NCI-H1436 treated with DMSO at 0.1 percent for 48 hours (cell line): Measurements from ENCODE around the gene DPH2.

Experiments
- DNase-seq: peaks from one replicate; lab custom pipeline; 2025; lab: John Stamatoyannopoulos, UW

Gene DPH2

GRCh38 chr1:44000122-44000665, 30.4 kb downstream of the DPH2 start:
- DNase-seq, result no peak

GRCh38 chr1:44002165-44002564, 32.4 kb downstream of the DPH2 start:
- no peak for DNase-seq

- DNase-seq, result no peak
Measured at GRCh38 chr1:44002606-44003157, 32.9 kb downstream of the DPH2 start.

GRCh38 chr1:44008259-44008658, 38.4 kb downstream of the DPH2 start:
- DNase-seq, result no peak

- no peak for DNase-seq
Measured at GRCh38 chr1:44010935-44011471, 41.2 kb downstream of the DPH2 start.

- DNase-seq, result no peak
Measured at GRCh38 chr1:44012404-44012803, 42.6 kb downstream of the DPH2 start.

GRCh38 chr1:44012941-44013609, 43.3 kb downstream of the DPH2 start:
- DNase-seq, result no peak

- no peak for DNase-seq
Measured at GRCh38 chr1:44013949-44014348, 44.1 kb downstream of the DPH2 start.

- DNase-seq, result no peak
Measured at GRCh38 chr1:44014365-44015104, 44.7 kb downstream of the DPH2 start.

GRCh38 chr1:44015206-44015605, 45.4 kb downstream of the DPH2 start:
- DNase-seq, result no peak

GRCh38 chr1:44016041-44016889, 46.5 kb downstream of the DPH2 start:
- no peak for DNase-seq

GRCh38 chr1:44016890-44017400, 47.1 kb downstream of the DPH2 start:
- no peak for DNase-seq

- no peak for DNase-seq
Measured at GRCh38 chr1:44019466-44019948, 49.7 kb downstream of the DPH2 start.

GRCh38 chr1:44020464-44020863, 50.7 kb downstream of the DPH2 start:
- DNase-seq, result no peak

- DNase-seq, result no peak
Measured at GRCh38 chr1:44021156-44021555, 51.3 kb downstream of the DPH2 start.

GRCh38 chr1:44021581-44022321, 51.9 kb downstream of the DPH2 start:
- no peak for DNase-seq
